ENCODE data around the gene TMEM255A. TPM values are rescaled to one million over a fixed set of nuclear protein-coding genes. Genes with fewer than 3 reads are reported as not detected.

The TMEM255A gene
- total RNA-seq, 1 donor from 2014 or later: 0.13 TPM

GRCh38 chrX:120274145-120274544, 37.1 kb downstream of the TMEM255A start:
- Mint-ChIP-seq H3K27me3 (ENCODE audit: unreplicated experiment) (no peaks in the 10 kb centered on the region), H3K36me3 (ENCODE audit: low read depth, unreplicated experiment) (no peaks in the 10 kb centered on the region), H3K27ac (ENCODE audit: unreplicated experiment) (peak overlapping the region; percentile 74), H3K9me3 (ENCODE audit: unreplicated experiment) (no peaks in the 10 kb centered on the region), H3K4me1 (ENCODE audit: unreplicated experiment) (peaks cover 13% of the 10 kb centered on the region), H3K4me3 (ENCODE audit: unreplicated experiment) (no peak overlapping the region)
- DNase-seq (ENCODE audit: low spot score): no peak
- TF ChIP-seq CTCF (IDR thresholded peaks at IDR 0.05; ENCODE audit: unreplicated experiment): no peak

- no peak for TF ChIP-seq CTCF (IDR thresholded peaks at IDR 0.05; ENCODE audit: unreplicated experiment)
- no peaks in the 10 kb centered on the region for H3K27me3 Mint-ChIP-seq (ENCODE audit: unreplicated experiment)
- H3K4me3 Mint-ChIP-seq (ENCODE audit: unreplicated experiment): no peak overlapping the region
- H3K4me1 Mint-ChIP-seq (ENCODE audit: unreplicated experiment): peaks cover 13% of the 10 kb centered on the region
- no peak overlapping the region for H3K27ac Mint-ChIP-seq (ENCODE audit: unreplicated experiment)
- DNase-seq (ENCODE audit: low spot score): no peak
- H3K36me3 Mint-ChIP-seq (ENCODE audit: low read depth, unreplicated experiment): no peaks in the 10 kb centered on the region
- H3K9me3 Mint-ChIP-seq (ENCODE audit: unreplicated experiment): no peaks in the 10 kb centered on the region
Measured at GRCh38 chrX:120271218-120271617, 40.0 kb downstream of the TMEM255A start.

- H3K9me3 Mint-ChIP-seq (ENCODE audit: unreplicated experiment): no peaks in the 10 kb centered on the region
Measured at GRCh38 chrX:120270567-120270966, 40.7 kb downstream of the TMEM255A start.

GRCh38 chrX:120269373-120270035, 41.8 kb downstream of the TMEM255A start:
- Mint-ChIP-seq H3K4me3 (ENCODE audit: unreplicated experiment) (no peak overlapping the region), H3K27me3 (ENCODE audit: unreplicated experiment) (no peaks in the 10 kb centered on the region), H3K9me3 (ENCODE audit: unreplicated experiment) (no peaks in the 10 kb centered on the region), H3K36me3 (ENCODE audit: low read depth, unreplicated experiment) (no peaks in the 10 kb centered on the region), H3K4me1 (ENCODE audit: unreplicated experiment) (peaks cover 4% of the 10 kb centered on the region), H3K27ac (ENCODE audit: unreplicated experiment) (no peak overlapping the region)
- no peak for DNase-seq (ENCODE audit: low spot score)
- TF ChIP-seq CTCF (IDR thresholded peaks at IDR 0.05; ENCODE audit: unreplicated experiment): no peak

More at GRCh38 chrX:120270567-120270966, 40.7 kb downstream of the TMEM255A start:
- DNase-seq (ENCODE audit: low spot score): no peak
- H3K27ac Mint-ChIP-seq (ENCODE audit: unreplicated experiment): no peak overlapping the region
- H3K4me1 Mint-ChIP-seq (ENCODE audit: unreplicated experiment): peaks cover 13% of the 10 kb centered on the region
- H3K36me3 Mint-ChIP-seq (ENCODE audit: low read depth, unreplicated experiment): no peaks in the 10 kb centered on the region
- no peaks in the 10 kb centered on the region for H3K27me3 Mint-ChIP-seq (ENCODE audit: unreplicated experiment)
- no peak overlapping the region for H3K4me3 Mint-ChIP-seq (ENCODE audit: unreplicated experiment)
- no peak for TF ChIP-seq CTCF (IDR thresholded peaks at IDR 0.05; ENCODE audit: unreplicated experiment)

- Mint-ChIP-seq H3K9me3 (ENCODE audit: unreplicated experiment) (no peaks in the 10 kb centered on the region), H3K27me3 (ENCODE audit: unreplicated experiment) (no peaks in the 10 kb centered on the region), H3K36me3 (ENCODE audit: low read depth, unreplicated experiment) (no peaks in the 10 kb centered on the region), H3K27ac (ENCODE audit: unreplicated experiment) (no peak overlapping the region), H3K4me1 (ENCODE audit: unreplicated experiment) (no peaks in the 10 kb centered on the region), H3K4me3 (ENCODE audit: unreplicated experiment) (no peak overlapping the region)
- no peak for DNase-seq (ENCODE audit: low spot score)
- no peak for TF ChIP-seq CTCF (IDR thresholded peaks at IDR 0.05; ENCODE audit: unreplicated experiment)
Measured at GRCh38 chrX:120264341-120264740, 46.9 kb downstream of the TMEM255A start.
